COLO668 (cell line): ENCODE measurements around the gene PXMP4.

Experiments
- DNase-seq: peaks from one replicate; lab custom pipeline; 2025; ENCODE audit not compliant: unreplicated experiment; lab: John Stamatoyannopoulos, UW

The PXMP4 gene

GRCh38 chr20:33670715-33671499 lies 49.2 kb downstream of the PXMP4 start:
- DNase-seq, result no peak

GRCh38 chr20:33669873-33670640 lies 50.1 kb downstream of the PXMP4 start:
- no peak for DNase-seq

GRCh38 chr20:33669224-33669623 lies 50.9 kb downstream of the PXMP4 start:
- DNase-seq, result no peak

- DNase-seq, result no peak
Measured at GRCh38 chr20:33668466-33669155, 51.5 kb downstream of the PXMP4 start.

- peak; percentile 84 for DNase-seq
Measured at GRCh38 chr20:33667676-33668465, 52.2 kb downstream of the PXMP4 start.

- DNase-seq, result peak; percentile 82
Measured at GRCh38 chr20:33667245-33667675, 52.9 kb downstream of the PXMP4 start.

- peak; percentile 98 for DNase-seq
Measured at GRCh38 chr20:33666293-33667244, 53.5 kb downstream of the PXMP4 start, which contains the start of gene ACTL10. Gene ACTL10 (plus strand): TSS chr20:33666943. CDS start chr20:33667498, 555 bp downstream.

GRCh38 chr20:33664762-33665144 lies 55.4 kb downstream of the PXMP4 start:
- no peak for DNase-seq

- no peak for DNase-seq
Measured at GRCh38 chr20:33664085-33664761, 55.9 kb downstream of the PXMP4 start.

- peak; percentile 94 for DNase-seq
Measured at GRCh38 chr20:33663161-33664084, 56.7 kb downstream of the PXMP4 start.

- DNase-seq, result no peak
Measured at GRCh38 chr20:33662172-33662571, 57.9 kb downstream of the PXMP4 start, which contains the start of gene C20orf144. Gene C20orf144 (plus strand): TSS chr20:33662327. CDS start chr20:33662346, 19 bp downstream.

GRCh38 chr20:33660685-33661058 lies 59.4 kb downstream of the PXMP4 start:
- no peak for DNase-seq

- DNase-seq, result no peak
Measured at GRCh38 chr20:33660035-33660684, 60.0 kb downstream of the PXMP4 start.

- DNase-seq, result no peak
Measured at GRCh38 chr20:33659341-33660034, 60.6 kb downstream of the PXMP4 start.

- no peak for DNase-seq
Measured at GRCh38 chr20:33658929-33659328, 61.2 kb downstream of the PXMP4 start.

- no peak for DNase-seq
Measured at GRCh38 chr20:33658510-33658909, 61.6 kb downstream of the PXMP4 start.

GRCh38 chr20:33657704-33658095 lies 62.4 kb downstream of the PXMP4 start:
- DNase-seq, result no peak
